Liver (tissue), 9 donors: ENCODE results near the gene ADRM1. TPM values are rescaled to one million over a fixed set of nuclear protein-coding genes. Genes with fewer than 3 reads are reported as not detected.

Experiments
- DNase-seq: peaks from one replicate; pipeline ENCODE4 v3.0.0-alpha.2; 2017; ENCODE audit warnings: low spot score
- H3K27ac ChIP-seq, 2 donors: one replicate each; pipeline ENCODE4 v1.7.0; 2013; ENCODE audit warnings: inconsistent platforms in 2 of 2, low read length in 2 of 2, control low read depth in 1 of 2, low read depth in 1 of 2, mild to moderate bottlenecking in 1 of 2
- H3K27me3 ChIP-seq, 4 donors: one replicate each; pipeline versions ENCODE4 v1.6.1 to v1.7.0; 2013; ENCODE audit warnings: low read length in 3 of 4, inconsistent platforms in 1 of 4, mild to moderate bottlenecking in 1 of 4, moderate library complexity in 1 of 4; ENCODE audit not compliant: control insufficient read depth in 4 of 4, insufficient read depth in 4 of 4
- H3K36me3 ChIP-seq, 4 donors: one replicate each; pipeline versions ENCODE4 v1.6.1 to v1.7.0; 2013; ENCODE audit warnings: low read length in 3 of 4, mild to moderate bottlenecking in 3 of 4, low read depth in 1 of 4, moderate library complexity in 1 of 4; ENCODE audit not compliant: control insufficient read depth in 4 of 4, insufficient read depth in 3 of 4
- H3K4me1 ChIP-seq, 4 donors: one replicate each; pipeline versions ENCODE4 v1.6.1 to v1.7.0; 2013; ENCODE audit warnings: low read length in 3 of 4, mild to moderate bottlenecking in 3 of 4, moderate library complexity in 1 of 4; ENCODE audit not compliant: control insufficient read depth in 4 of 4, insufficient read depth in 4 of 4
- H3K4me3 ChIP-seq, 3 donors: one replicate each; pipeline versions ENCODE4 v1.6.1 to v1.7.0; 2013; ENCODE audit warnings: low read length in 3 of 3, control low read depth in 1 of 3, low read depth in 1 of 3, mild to moderate bottlenecking in 1 of 3
- H3K9ac ChIP-seq, 2 donors: one replicate each; pipeline ENCODE4 v1.7.0; 2013; ENCODE audit warnings: low read length in 2 of 2, mild to moderate bottlenecking in 2 of 2, moderate library complexity in 2 of 2, control low read depth in 1 of 2, low read depth in 1 of 2
- H3K9me3 ChIP-seq, 4 donors: one replicate each; pipeline versions ENCODE4 v1.6.1 to v1.7.0; 2013; ENCODE audit warnings: low read length in 3 of 4; ENCODE audit not compliant: control insufficient read depth in 4 of 4
- ATF3 ChIP-seq: IDR thresholded peaks from 2 replicates; pipeline ENCODE4 v1.6.1; 2016; ENCODE audit warnings: antibody characterized with exemption
- CTCF ChIP-seq: fragments of 150-350 bp; IDR thresholded peaks from 2 replicates; pipeline ENCODE4 v1.5.1; 2017; ENCODE audit warnings: improper control_type of control experiment, low read depth, low read length; ENCODE audit not compliant: missing input control
- EGR1 ChIP-seq, 2 donors: IDR thresholded peaks; 2 replicates each; pipeline ENCODE4 v1.6.1; 2016 to 2018; ENCODE audit warnings: antibody characterized with exemption in 2 of 2, low read depth in 2 of 2
- FOXA1 ChIP-seq: IDR thresholded peaks from 2 replicates; pipeline ENCODE4 v1.6.1; 2016; ENCODE audit warnings: antibody characterized with exemption
- FOXA2 ChIP-seq: IDR thresholded peaks from 2 replicates; pipeline ENCODE4 v1.6.1; 2016; ENCODE audit warnings: antibody characterized with exemption
- GABPA ChIP-seq, 2 donors: IDR thresholded peaks in 1 of 2; conservative IDR thresholded peaks in 1 of 2; 2 replicates each; pipeline ENCODE4 v1.6.1; 2016; ENCODE audit warnings: antibody characterized with exemption in 2 of 2, mild to moderate bottlenecking in 1 of 2, moderate library complexity in 1 of 2
- HNF4A ChIP-seq, 2 donors: conservative IDR thresholded peaks; 2 replicates each; pipeline ENCODE4 v1.6.1; 2016; ENCODE audit warnings: antibody characterized with exemption in 2 of 2, mild to moderate bottlenecking in 2 of 2
- HNF4G ChIP-seq: IDR thresholded peaks from 2 replicates; pipeline ENCODE4 v1.6.1; 2016; ENCODE audit warnings: antibody characterized with exemption
- JUND ChIP-seq, 2 donors: IDR thresholded peaks; 2 replicates each; pipeline ENCODE4 v1.6.1; 2016; ENCODE audit warnings: antibody characterized with exemption in 2 of 2
- MAX ChIP-seq: IDR thresholded peaks from 2 replicates; pipeline ENCODE4 v1.6.1; 2016; ENCODE audit warnings: antibody characterized with exemption
- NR2F2 ChIP-seq: IDR thresholded peaks from 2 replicates; pipeline ENCODE4 v1.6.1; 2016; ENCODE audit warnings: antibody characterized with exemption
- RAD21 ChIP-seq, 2 donors: IDR thresholded peaks; 2 replicates each; pipeline ENCODE4 v1.6.1; 2016; ENCODE audit warnings: antibody characterized with exemption in 2 of 2, mild to moderate bottlenecking in 2 of 2
- REST ChIP-seq: IDR thresholded peaks from 2 replicates; pipeline ENCODE4 v1.6.1; 2016; ENCODE audit warnings: antibody characterized with exemption, mild to moderate bottlenecking
- RXRA ChIP-seq, 2 donors: IDR thresholded peaks; 2 replicates each; pipeline ENCODE4 v1.6.1; 2017 to 2018; ENCODE audit warnings: antibody characterized with exemption in 2 of 2, mild to moderate bottlenecking in 1 of 2
- SP1 ChIP-seq: IDR thresholded peaks from 2 replicates; pipeline ENCODE4 v1.6.1; 2018; ENCODE audit warnings: antibody characterized with exemption, mild to moderate bottlenecking
- TAF1 ChIP-seq: conservative IDR thresholded peaks from 2 replicates; pipeline ENCODE4 v1.6.1; 2016; ENCODE audit warnings: antibody characterized with exemption, mild to moderate bottlenecking
- YY1 ChIP-seq: IDR thresholded peaks from 2 replicates; pipeline ENCODE4 v1.6.1; 2016; ENCODE audit warnings: antibody characterized with exemption, mild to moderate bottlenecking
- ZBTB33 ChIP-seq: IDR thresholded peaks from 2 replicates; pipeline ENCODE4 v1.6.1; 2016; ENCODE audit warnings: antibody characterized with exemption
- WGBS: extraction: QIAGEN DNeasy Blood & Tissue Kit; methylation state at CpG from one replicate; pipeline ENCODE4 v1.1.7; 2013; 5-methylcytosine and 5-hydroxymethylcytosine counted together
- polyA plus RNA-seq, 2 donors: library from polyadenylated mRNA; stranded (reverse) in 1 of 2; unstranded in 1 of 2; fragments of 200-250 nt in 1 of 2; fragments of >200 nt in 1 of 2; fragmentation: Nextera tagmentation in 1 of 2; extraction: Ambion mirVana in 1 of 2; gene quantifications; one replicate each; pipeline versions ENCODE4 v1.2.1 to v1.2.3, GENCODE V29; 2013 to 2015
- total RNA-seq, 2 donors: library from RNA; depleted of rRNA; stranded (reverse); fragments of >200 nt; gene quantifications; one replicate each; pipeline ENCODE4 v1.2.3, GENCODE V29; 2014
- donor health status: healthy.
- donor health status: healthy.
- donor health status: healthy.
- donor health status: healthy.
- donor health status: healthy.

Gene ADRM1
- total and polyA plus RNA-seq, 4 donors, result 45.3 to 91.0 (median 77.3) TPM

GRCh38 chr20:62280303-62280702 is 22.5 kb upstream of the ADRM1 start:
- Histone ChIP-seq H3K36me3 (peaks cover 13 to 54% (median 31%) of the 10 kb centered on the region in 4 donors), H3K4me1 (peaks cover 0 to 3% (median 1%) of the 10 kb centered on the region in 4 donors), H3K9ac (no peak overlapping the region), H3K9me3 (no peaks in the 10 kb centered on the region), H3K27ac (no peak overlapping the region), H3K4me3 (no peak overlapping the region), H3K27me3 (no peaks in the 10 kb centered on the region)
- WGBS, result 90% methylated on average over 4 of the region's 4 CpGs
- DNase-seq, result no peak
- TF ChIP-seq ATF3 (no peak), RAD21 (IDR thresholded peaks at IDR 0.05) (no peak), FOXA2 (no peak), HNF4G (no peak), HNF4A (conservative IDR thresholded peaks at IDR 0.05) (no peak), TAF1 (no peak), GABPA (IDR thresholded peaks at IDR 0.05 in 1 of 2, conservative IDR thresholded peaks at IDR 0.05 in 1 of 2) (no peak), FOXA1 (no peak), CTCF (no peak), RXRA (IDR thresholded peaks at IDR 0.05) (no peak), ZBTB33 (no peak), EGR1 (IDR thresholded peaks at IDR 0.05; ENCODE audit: low read depth in 2 of 2) (no peak), JUND (IDR thresholded peaks at IDR 0.05) (no peak), MAX (no peak), SP1 (no peak), YY1 (no peak), NR2F2 (no peak), REST (no peak)
